Peyer's patch (tissue), 4 donors: ENCODE measurements around the gene ARIH1. TPM values are rescaled to one million over a fixed set of nuclear protein-coding genes. Genes with fewer than 3 reads are reported as not detected.

Experiments used
- DNase-seq, 3 donors: peaks; one replicate each; pipeline ENCODE4 v3.0.0-alpha.2; 2017 to 2019
- H3K27ac ChIP-seq, 4 donors: fragments of 200-600 bp; sonication (generic); one replicate each; pipeline ENCODE4 v1.5.1; 2016 to 2019
- H3K27me3 ChIP-seq, 2 donors: fragments of 200-600 bp; sonication (generic); one replicate each; pipeline ENCODE4 v1.5.1; 2019
- H3K36me3 ChIP-seq, 3 donors: fragments of 200-600 bp; sonication (generic); one replicate each; pipeline ENCODE4 v1.5.1; 2016 to 2019
- H3K4me1 ChIP-seq, 4 donors: fragments of 200-600 bp; sonication (generic); one replicate each; pipeline ENCODE4 v1.5.1; 2016 to 2019
- H3K4me3 ChIP-seq, 4 donors: fragments of 200-600 bp; sonication (generic); 1 replicate in 3 of 4; 2 replicates in 1 of 4; pipeline ENCODE4 v1.5.1; 2016 to 2019; ENCODE audit warnings: mild to moderate bottlenecking in 1 of 4
- H3K9me3 ChIP-seq, 4 donors: fragments of 200-600 bp; sonication (generic); one replicate each; pipeline ENCODE4 v1.5.1; 2016 to 2019; ENCODE audit warnings: mild to moderate bottlenecking in 1 of 4
- CTCF ChIP-seq, 6 experiments: fragments of 450-650 bp in 4 of 6; fragments of 200-600 bp in 2 of 6; sonication (generic) in 1 of 6; IDR thresholded peaks; one replicate each; pipeline ENCODE4 v1.5.1; 2017 to 2019; ENCODE audit warnings: antibody characterized with exemption in 6 of 6, mild to moderate bottlenecking in 3 of 6, moderate library complexity in 1 of 6
- POLR2A ChIP-seq, 2 donors: fragments of 450-650 bp; IDR thresholded peaks; one replicate each; pipeline ENCODE4 v1.5.1; 2017; ENCODE audit warnings: antibody characterized with exemption in 2 of 2, mild to moderate bottlenecking in 2 of 2, moderate library complexity in 2 of 2
- total RNA-seq, 4 donors: library from RNA; depleted of rRNA; stranded (reverse); fragments of >200 nt; gene quantifications; one replicate each; pipeline ENCODE4 v1.1.0, GENCODE V29; 2016

Gene ARIH1
- total RNA-seq, 4 donors from 2014 or later = 42.3 to 81.7 (median 52.3) TPM

- Histone ChIP-seq H3K27ac (no peak overlapping the region), H3K9me3 (no peaks in the 10 kb centered on the region), H3K36me3 (no peaks in the 10 kb centered on the region), H3K4me1 (no peaks in the 10 kb centered on the region), H3K4me3 (no peak overlapping the region), H3K27me3 (no peaks in the 10 kb centered on the region)
- no peak for DNase-seq
- no peak for TF ChIP-seq POLR2A (IDR thresholded peaks at IDR 0.05)
- no peak for TF ChIP-seq CTCF (IDR thresholded peaks at IDR 0.05)
These were observed 14.4 kb downstream of the ARIH1 start for GRCh38 chr15:72488558-72488957.

GRCh38 chr15:72489943-72490554, 15.9 kb downstream of the ARIH1 start:
- Histone ChIP-seq H3K27me3 (no peaks in the 10 kb centered on the region), H3K4me1 (peaks cover 0 to 10% (median 0%) of the 10 kb centered on the region in 4 donors), H3K4me3 (no peak overlapping the region), H3K36me3 (no peaks in the 10 kb centered on the region), H3K9me3 (no peaks in the 10 kb centered on the region), H3K27ac (no peak overlapping the region)
- TF ChIP-seq POLR2A (IDR thresholded peaks at IDR 0.05) (no peak), CTCF (IDR thresholded peaks at IDR 0.05) (no peak)
- no peak for DNase-seq

- no peak overlapping the region for H3K27ac ChIP-seq
- no peak for DNase-seq
- no peaks in the 10 kb centered on the region for H3K27me3 ChIP-seq
- TF ChIP-seq CTCF (IDR thresholded peaks at IDR 0.05) = no peak
- no peak for TF ChIP-seq POLR2A (IDR thresholded peaks at IDR 0.05)
- no peaks in the 10 kb centered on the region for H3K36me3 ChIP-seq
- peaks cover 0 to 21% (median 0%) of the 10 kb centered on the region in 4 donors for H3K4me1 ChIP-seq
- H3K4me3 ChIP-seq = no peak overlapping the region
- H3K9me3 ChIP-seq = no peaks in the 10 kb centered on the region
These were observed 17.6 kb downstream of the ARIH1 start for GRCh38 chr15:72491768-72492167.

- TF ChIP-seq CTCF (IDR thresholded peaks at IDR 0.05) = no peak
- TF ChIP-seq POLR2A (IDR thresholded peaks at IDR 0.05) = no peak
- H3K4me1 ChIP-seq = peaks cover 0 to 21% (median 0%) of the 10 kb centered on the region in 4 donors
These were observed 18.6 kb downstream of the ARIH1 start for GRCh38 chr15:72492733-72493132.

GRCh38 chr15:72493220-72493619, 19.1 kb downstream of the ARIH1 start:
- no peak overlapping the region for H3K4me3 ChIP-seq
- H3K9me3 ChIP-seq = no peaks in the 10 kb centered on the region
- no peaks in the 10 kb centered on the region for H3K36me3 ChIP-seq
- DNase-seq = no peak
- no peaks in the 10 kb centered on the region for H3K27me3 ChIP-seq
- peaks cover 0 to 21% (median 0%) of the 10 kb centered on the region in 4 donors for H3K4me1 ChIP-seq
- no peak overlapping the region for H3K27ac ChIP-seq
- no peak for TF ChIP-seq POLR2A (IDR thresholded peaks at IDR 0.05)
- no peak for TF ChIP-seq CTCF (IDR thresholded peaks at IDR 0.05)

More at GRCh38 chr15:72492733-72493132, 18.6 kb downstream of the ARIH1 start:
- H3K4me3 ChIP-seq = no peak overlapping the region
- H3K36me3 ChIP-seq = no peaks in the 10 kb centered on the region
- H3K27me3 ChIP-seq = no peaks in the 10 kb centered on the region
- no peaks in the 10 kb centered on the region for H3K9me3 ChIP-seq
- H3K27ac ChIP-seq = no peak overlapping the region
- no peak for DNase-seq
